Embryonic facial prominence (tissue), 1 donor: ENCODE measurements around the gene ATG9B.

Source experiments
- DNase-seq: peaks from one replicate; pipeline ENCODE4 v3.0.0-alpha.2; 2016; ENCODE audit errors: extremely low spot score

Gene ATG9B

DNA sequence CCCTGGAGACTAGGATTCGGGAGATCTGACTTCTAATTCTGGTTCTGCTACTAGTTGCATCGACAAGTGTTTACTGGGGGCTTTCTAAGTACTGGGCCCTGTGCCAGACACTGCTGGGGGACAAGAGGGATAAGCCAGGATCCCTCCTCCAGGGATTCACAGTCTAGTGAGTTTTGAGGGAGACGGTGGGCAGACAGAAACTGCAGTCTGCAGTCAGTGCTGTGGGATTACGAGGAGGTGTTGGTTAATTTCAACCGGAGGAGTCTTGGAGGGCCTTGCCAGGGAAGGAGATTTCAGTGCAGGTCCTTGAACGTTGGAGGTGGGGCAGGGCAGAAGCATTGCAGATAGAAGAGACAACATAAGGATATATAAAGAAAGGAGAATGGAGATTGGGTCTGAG is 42.6 kb downstream of the ATG9B start:
- no peak for DNase-seq

DNA sequence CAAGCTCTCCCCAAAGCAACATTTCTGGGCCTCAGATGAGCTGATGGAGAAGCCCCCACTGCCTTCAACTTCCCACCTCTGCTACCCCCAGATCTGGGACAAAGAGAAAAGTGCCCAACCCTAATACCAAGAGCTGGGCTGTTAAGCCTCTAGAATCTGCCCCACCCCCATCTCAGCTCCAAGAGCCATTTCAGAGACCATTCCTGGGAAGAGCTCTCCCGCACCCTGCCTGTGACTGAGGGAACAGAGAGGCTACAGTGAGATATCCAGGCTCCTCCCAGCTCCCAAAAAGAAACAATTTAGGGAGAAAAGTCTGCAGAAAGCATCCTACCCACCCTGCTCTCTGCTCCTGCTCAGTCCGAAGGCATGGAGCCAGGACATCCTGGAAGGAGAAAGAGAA is 43.6 kb downstream of the ATG9B start:
- DNase-seq = no peak

DNA sequence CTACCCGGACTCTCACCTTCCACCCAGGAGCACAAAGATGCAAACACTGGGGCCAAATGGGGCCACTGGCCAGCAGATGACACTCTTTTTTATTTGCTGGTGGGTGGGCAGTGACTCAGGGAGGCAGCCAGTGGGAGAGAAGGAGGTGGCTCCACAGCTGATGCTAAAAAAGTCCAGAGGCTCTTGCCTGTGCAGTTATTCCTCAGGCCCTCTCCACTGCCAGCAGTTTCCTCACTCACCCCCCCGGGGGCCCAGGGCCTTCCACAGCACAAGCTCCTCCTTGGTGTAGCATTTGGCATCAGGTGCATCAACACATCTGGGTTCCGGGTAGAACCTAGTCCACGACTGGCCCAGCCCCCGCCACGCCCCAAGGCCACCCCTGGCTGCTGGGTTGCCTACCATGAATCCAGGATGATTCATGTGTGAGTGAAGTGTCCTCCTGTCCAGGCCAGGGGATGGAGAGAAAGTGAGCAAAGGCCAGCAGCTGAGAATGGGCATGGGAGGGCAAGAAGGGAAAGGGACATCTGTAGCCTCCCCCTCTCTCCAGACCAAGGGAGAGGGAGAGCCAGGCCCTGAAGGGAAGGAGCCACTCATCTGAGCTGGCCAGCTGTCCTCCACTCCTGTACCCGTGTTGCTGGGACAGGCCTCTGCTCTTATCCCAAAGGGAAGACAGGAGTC is 44.4 kb downstream of the ATG9B start:
- no peak for DNase-seq

DNA sequence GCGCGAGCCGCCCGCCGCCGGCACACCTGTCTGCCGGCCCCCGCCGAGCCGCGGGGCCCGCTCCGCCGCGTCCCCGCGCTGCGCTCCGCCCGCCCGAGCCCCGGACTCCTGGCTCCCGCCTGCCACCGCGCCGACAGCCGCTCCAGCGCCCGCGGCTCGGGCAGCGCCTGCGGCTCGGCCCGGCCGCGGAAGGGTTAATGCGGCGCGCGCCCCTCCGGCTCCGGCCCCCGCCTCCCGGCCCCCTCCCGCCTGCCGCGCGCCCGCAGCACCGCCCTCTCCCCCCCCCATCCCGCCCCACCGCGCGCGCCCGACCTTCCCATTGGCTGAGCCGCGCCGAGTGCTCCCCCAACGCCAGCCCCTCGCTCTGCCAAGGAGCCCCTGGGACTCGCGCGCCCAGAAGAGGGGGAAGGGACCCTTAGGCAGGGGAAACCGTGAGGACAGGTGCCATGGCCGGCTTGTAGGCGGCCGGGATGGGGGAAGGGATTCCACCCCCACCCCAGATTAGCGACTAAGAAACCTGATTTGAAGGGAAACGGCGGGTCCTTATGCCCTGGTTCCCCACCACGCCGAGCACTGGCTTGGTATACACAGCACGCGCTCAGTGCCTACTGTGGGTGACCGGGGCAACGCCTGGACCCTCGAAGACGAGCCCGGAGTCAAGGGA is 46.0 kb downstream of the ATG9B start, which contains the start of gene KCNH2:
TSS of gene KCNH2 (minus strand) at position 196 of the 664 bp plus-strand sequence. CDS start 408 bp downstream, outside the sequence.
- DNase-seq = no peak

DNA sequence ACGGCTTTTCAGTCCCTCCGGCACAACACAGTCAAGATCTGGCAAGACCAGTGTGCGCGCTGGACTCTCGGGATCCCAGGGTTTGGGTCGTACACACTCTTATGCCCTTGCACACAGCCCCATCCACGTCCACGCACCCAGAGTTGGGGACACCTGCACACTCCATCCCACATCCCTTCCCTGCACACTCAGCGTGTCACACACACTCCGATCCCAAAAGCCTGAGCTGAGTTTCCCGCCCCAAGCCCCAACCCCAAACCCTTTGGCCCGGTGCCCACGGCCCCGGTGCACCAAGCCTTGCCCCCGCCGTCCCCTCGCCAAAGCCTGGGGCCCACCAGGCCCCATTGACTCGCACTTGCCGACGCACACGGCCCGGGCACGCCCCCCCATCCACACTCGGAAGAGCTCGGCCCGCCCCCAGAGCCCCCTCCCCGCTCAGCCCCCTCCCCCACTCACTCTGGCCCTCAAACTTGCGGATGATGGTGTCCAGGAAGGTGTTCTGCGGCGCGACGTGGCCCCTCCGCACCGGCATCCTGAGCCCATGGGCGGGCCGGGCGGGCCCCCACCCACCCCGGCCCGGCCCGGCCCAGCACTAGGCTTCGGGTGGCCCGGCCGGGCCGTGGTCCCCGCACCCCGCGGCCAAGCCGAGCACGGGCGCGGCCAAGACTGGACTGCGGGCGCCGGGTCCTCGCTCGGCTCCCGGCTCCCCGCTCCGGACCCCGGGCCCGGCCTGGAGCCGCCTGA is 46.7 kb downstream of the ATG9B start:
- DNase-seq = no peak

DNA sequence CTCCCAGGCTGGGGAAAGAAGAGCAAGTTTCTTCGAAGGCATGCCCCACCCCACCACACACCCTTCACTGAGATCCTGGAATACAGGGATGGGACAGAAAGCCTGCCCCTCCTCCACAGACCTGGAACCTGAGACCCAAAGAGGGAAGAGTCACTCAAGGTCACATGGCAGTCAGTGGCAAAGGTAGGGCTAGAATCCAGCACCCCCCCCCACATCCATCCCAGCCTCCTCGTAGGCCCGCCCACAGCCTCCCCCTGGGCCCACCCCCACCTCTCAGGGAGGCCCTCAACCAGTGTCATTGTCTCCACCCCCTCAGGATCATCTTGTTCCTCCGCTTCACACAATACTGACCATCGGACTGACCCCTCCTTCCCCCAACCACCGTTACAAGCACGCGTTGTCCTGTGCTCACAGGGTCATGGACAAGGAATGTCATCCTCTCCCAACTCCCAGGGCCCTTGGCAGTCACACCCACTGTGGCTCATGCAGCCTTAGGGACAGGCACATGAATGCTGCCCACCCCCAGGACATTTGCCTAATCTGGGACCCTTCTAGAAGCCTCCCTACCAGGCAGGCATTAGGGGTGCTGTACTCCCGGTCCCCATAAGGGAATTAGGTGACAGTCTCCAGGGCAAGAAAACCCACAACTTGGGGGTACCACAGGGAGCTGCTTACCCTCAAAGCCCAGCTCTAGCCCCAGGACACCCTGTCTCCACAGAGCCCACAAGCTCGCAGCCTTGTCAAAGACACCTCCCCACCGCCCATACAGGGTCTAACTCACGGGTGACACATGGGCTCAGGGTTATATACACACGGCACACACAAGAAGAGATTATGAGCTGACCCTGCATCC is 47.5 kb downstream of the ATG9B start:
- DNase-seq = no peak

DNA sequence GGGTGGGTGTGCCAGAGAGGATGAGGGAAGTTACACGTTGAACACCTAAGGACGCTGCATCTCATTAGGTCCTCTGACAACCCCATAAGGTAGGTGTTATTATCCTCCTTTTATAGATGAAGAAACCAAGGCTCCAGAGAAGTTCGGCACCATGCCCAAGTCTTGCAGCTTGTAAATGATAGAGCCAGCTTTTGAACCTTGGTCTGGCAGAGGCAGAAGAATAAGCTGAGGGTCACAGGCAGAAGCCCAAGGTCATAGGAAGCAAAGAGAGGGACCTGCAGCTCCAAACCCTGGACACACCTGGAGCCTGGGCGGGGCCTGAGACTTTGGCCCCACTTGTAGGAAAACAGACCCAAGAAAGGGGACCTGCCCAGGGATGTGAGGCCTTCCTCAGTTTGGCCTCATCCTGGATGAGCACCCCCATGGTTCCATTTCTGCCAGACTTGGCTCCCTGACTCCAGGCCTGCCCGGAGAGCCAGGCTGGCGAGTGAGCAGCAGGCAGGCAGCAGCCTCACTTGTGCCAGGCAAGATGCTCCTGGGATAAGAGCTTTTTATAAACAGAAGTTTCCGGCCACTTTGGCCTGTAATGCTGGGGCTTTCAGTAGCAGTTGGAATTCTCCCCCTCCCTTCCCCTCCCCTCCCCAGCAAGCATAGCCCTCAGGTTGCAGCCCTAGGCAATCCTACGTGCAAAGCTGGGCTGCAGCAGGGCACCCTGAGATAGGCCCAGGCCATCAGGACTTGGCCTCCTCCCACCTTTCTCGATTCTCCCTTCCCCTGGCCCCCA is 48.6 kb downstream of the ATG9B start:
- no peak for DNase-seq

DNA sequence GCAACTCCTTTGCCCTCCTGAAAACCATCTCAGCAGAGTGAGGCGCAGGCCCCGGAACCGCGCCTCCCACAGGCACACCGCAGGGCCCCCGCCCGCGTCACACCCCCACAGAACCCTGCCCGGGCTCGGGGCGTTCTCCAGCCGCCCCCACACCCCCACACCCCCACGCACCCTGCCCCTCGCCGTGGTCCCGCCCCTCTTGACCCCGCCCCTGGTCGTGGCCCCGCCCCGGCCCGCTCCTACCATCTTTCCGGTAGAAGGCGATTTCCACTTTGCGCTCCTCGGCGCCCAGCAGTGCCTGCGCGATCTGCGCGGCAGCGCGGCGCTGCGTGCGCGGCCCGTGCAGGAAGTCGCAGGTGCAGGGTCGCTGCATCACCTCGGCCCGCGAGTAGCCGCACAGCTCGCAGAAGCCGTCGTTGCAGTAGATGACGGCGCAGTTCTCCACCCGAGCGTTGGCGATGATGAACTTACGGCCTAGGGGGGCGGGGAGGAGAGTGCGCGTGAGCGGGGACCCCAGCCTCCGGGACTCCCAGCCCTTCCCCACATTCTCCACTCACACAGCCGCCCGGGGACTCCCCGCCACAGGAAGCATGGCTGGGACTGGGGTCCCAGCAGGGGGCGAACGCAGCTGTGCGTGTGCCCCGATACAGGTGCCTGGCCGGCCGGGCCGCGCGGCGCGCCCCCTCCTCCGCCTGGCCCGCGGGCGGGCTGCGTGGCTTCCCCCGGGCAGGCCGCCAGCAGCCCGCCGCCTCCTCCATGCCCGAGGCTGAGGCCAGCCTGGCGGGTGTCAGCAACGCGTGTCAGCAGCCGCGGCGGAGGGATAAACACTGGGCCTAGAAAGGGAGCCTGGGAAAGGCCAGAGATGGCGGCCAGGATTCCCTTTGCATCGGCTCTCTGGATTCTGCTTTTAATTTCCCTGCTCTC is 49.6 kb downstream of the ATG9B start:
- DNase-seq = no peak

DNA sequence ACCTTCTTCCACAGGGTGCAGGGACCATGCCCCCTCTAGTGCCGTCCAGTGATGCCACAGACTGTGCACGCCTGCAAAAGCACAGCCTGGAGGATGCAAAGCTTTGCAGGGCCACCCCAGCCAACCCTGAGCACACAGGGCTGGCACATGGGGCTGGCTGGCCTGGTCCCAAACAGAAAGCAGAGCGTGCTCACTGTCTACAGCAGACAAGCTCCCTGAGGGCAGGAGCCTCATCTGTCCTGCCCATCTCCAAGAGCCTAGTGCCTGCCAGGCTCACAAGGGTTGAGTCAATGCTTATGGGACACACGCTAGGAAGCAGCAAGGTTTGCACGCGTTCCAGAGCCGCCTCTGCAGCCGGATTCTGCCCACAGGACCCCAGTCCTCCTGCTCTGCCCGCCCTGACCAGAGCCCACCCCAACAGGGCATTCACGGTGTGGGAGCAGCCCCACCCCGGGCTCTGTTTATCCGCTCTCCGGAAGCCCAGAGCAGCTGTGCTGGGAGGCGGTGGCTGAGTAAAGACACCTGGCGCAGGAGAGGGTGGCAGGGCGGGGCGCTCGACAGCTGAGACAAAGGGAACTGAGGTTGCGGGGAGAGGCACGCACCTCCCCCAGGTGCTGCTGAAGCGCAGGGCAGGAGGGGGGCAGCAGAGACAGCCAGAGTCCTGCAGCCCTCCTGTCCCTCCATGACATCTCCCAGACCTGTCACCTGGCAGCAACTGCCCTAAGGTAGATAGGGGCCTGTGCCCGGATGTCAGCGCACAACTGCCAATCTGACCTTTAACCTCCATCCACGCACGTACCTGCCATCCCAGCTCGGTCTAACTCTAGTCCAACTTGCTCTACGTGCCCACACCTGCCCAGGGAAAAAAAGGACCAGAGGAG is 50.5 kb downstream of the ATG9B start:
- DNase-seq = no peak

DNA sequence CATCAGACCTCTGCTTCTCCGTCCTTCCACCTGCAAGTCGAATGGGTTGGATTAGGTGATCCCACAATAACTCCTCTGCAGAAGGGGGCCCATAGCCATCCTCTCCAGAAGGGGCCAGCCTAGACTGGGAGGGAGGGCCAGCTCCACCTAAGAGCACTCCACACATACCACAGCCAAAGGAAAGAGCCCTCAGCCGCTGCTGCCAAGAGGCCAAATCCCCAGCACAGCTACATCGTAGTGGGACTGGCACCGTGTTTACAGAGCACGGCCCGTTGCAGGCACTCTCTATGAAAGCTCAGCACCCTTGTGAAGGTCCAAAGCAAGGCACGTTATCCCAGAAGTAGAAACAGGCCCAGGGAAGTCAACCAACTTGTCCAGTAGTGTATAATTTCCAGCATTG is 51.6 kb downstream of the ATG9B start:
- DNase-seq = no peak

DNA sequence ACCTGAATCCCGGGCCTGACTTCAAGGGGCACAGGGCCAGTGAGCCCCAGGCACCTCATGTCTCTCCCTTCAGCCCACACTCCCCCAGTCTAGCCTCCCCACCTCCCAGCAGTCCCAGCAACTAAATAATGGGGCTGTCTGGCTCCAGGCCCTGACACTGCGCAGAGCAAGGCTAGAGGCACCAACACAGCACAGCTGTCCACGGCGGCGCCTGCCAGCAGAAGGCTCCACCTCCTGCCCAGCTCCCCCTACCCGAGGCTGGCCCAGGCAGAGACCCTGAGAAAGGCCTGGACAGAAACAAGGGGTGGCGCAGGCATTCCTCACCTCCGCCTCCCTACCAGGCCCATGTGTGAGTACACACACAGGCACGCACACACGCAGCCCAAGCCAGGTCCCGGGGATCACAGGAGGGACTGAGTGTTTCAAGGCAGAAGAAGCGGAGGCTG is 52.2 kb downstream of the ATG9B start:
- no peak for DNase-seq

DNA sequence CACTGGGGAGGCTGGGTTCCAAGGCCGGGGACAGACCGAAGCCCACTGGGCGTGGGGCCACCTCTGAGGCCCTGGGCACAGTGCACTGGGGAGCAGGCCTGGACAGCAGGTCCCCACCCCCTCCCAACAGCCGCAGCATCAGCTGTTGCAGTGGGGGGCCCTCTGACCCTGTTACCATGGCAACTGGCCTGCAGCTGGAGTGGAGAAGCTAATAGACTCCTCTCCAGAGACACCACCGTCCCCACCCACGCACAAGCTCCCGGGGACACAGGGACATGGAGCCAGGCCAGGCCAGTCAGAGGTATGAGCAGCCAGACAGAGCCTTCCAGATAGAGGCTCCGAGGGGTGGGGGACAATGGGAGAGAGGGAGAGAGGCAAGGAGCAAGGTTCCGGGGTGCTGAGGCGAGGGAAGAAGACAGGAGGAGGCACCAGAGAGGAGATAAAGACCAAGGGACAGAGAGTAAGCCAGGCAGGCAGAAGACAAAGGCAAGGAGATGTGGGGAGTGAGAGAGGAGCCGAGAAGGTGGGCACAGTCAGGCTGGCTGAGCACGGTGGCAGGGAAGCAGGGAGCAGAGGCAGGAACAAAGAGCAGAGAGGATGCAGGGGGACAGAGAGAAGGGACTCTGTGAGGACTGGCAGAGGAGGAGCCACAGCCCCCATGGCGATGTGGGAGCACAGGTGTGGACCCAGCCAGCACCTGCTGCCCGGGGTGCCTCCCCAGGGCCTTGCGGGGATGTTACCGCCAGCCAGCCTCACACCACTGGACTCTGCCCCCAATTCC is 52.9 kb downstream of the ATG9B start:
- no peak for DNase-seq

DNA sequence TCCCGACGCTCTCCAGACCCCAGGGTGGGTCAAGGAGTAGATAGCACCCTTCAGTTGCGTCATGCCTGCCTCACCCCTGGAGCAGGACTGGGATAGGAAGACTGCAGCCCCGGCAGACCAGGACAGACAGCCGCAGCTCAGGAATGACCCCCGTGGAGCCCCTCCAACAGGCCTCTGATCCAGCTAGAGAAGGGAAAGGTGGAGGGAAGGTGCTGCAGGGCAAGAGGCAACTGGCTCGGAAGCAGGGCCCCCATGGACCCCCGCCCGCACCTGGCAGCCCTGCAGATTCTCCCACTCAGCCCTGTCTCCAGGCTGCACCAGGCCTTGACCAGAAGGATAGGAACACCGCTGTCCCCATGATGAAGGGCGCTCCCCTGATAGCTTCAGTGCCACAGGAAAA is 53.9 kb downstream of the ATG9B start:
- DNase-seq = no peak

DNA sequence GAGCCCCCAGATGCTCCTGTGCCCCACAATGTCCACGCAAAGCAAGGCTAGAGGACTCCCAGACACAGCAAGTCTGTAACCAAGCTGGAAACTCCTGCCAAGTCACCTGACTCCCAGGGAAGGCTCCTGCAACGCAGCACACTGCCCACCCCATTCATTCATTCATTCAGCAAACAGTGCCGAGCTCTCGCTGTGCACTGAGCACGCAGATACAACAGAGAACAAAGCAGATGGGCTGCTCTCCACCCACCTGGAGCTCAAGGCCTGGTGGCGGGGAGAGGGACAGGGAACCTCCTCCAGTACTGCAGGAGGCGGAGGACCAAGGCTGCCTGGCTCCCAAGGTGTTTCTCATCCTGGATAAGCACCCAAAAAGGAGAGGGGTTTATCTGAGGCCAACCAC is 54.8 kb downstream of the ATG9B start:
- no peak for DNase-seq

DNA sequence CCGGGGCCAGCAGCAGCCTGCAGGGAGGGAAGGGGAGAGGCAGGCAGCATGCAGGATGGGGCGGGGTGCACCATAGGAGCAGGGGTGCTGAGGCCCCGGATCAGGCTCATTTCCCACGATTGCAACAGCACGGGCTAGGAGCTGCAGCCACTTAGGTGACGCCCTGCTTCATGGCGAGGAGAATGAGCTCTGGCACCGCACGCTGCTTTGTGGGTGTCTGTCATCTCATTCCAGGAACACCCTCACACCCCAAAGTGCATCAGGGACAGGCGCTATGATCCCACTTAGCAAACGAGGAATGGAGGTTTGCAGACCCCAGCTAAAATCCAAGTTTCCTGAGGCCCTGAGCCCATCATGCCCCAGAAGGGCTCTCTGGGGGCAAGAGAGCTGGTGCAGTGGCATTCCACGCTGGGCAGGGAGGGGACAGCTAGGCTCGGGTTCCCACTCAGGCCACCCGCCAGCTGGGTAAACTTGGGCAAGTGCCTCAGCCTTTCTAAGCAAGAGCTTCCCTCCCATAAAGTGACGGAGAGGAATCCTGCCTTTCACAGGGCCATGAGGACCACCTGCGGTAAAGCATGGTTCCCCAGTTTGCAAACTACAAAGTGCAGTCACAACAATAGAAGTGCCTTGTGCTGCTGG is 55.4 kb downstream of the ATG9B start:
- DNase-seq = no peak

DNA sequence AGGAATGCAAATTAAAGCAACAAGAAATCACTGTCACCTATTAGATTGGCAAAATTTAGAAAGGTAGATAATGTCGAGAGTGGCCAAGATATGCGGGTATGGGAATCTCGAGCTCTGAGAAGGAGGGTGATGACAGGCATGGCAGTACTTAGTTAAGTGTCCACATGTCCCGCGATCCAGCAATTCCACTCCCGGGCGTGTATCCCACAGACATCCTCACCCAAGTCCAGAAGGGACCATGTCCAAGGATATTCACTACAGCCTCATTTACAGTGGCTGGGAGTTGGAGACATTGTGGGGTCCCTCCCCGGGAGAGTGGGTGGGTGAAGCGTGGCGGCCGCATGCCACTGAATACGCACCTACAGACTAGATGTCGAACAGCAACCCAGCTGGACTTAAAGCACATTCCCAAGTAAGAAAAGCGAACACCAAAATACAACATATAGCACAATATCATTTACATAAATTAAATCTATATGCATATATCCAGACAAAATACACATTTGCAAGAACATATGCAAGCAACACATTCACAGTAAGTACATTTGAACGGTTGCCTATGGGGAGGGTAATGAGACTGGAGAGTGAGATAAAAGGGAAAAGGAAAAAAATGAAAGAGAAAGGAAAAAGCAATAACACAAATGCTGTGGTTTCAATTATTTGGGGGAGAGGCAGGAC is 56.1 kb downstream of the ATG9B start:
- DNase-seq = no peak

DNA sequence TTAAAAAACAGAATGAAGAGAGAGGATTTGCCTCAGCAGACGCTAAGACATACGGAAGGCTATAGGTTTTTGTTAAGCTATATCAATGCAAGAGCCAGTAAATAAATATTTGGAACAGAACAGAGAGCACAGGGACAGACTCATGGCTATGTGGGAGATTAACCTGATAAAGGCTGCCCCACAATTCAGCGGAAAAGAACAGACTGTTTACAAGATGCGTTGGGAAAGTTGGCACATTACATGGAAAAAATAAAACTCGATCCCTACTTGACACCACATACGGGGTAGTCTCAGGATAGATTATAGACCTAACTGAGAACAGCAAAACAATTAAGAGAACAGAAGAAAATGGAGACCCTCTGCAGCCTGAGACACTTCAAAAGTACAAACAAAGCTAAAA is 56.9 kb downstream of the ATG9B start:
- DNase-seq = no peak
